Mammary epithelial cell (primary cell): ENCODE measurements around the gene SRR.

ENCODE experiments used
- EZH2 ChIP-seq: IDR thresholded peaks from 2 replicates; pipeline ENCODE4 v1.6.1; 2012; ENCODE audit warnings: low read length, inconsistent platforms, borderline replicate concordance
- TF ChIP-seq, protein P1 (sequence below), 2 donors: IDR thresholded peaks in 1 of 2; conservative IDR thresholded peaks in 1 of 2; 2 replicates each; pipeline ENCODE4 v1.5.1; 2011 to 2012; ENCODE audit warnings: inconsistent platforms in 2 of 2, low read length in 2 of 2, mild to moderate bottlenecking in 2 of 2, control low read depth in 1 of 2, low read depth in 1 of 2; ENCODE audit not compliant: insufficient read depth in 1 of 2; ENCODE audit errors: extremely low read depth in 1 of 2

- TF ChIP-seq, protein P1, sequence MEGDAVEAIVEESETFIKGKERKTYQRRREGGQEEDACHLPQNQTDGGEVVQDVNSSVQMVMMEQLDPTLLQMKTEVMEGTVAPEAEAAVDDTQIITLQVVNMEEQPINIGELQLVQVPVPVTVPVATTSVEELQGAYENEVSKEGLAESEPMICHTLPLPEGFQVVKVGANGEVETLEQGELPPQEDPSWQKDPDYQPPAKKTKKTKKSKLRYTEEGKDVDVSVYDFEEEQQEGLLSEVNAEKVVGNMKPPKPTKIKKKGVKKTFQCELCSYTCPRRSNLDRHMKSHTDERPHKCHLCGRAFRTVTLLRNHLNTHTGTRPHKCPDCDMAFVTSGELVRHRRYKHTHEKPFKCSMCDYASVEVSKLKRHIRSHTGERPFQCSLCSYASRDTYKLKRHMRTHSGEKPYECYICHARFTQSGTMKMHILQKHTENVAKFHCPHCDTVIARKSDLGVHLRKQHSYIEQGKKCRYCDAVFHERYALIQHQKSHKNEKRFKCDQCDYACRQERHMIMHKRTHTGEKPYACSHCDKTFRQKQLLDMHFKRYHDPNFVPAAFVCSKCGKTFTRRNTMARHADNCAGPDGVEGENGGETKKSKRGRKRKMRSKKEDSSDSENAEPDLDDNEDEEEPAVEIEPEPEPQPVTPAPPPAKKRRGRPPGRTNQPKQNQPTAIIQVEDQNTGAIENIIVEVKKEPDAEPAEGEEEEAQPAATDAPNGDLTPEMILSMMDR (conservative IDR thresholded peaks at IDR 0.05 in 1 of 2, IDR thresholded peaks at IDR 0.05 in 1 of 2; ENCODE audit: extremely low read depth in 1 of 2, insufficient read depth in 1 of 2, low read depth in 1 of 2, low read length in 2 of 2): no peak
- no peak for TF ChIP-seq EZH2
Measured at GRCh38 chr17:2362416-2362815, 58.7 kb downstream of the SRR start.
